Thyroid gland (tissue), 4 donors: ENCODE data around the gene WDPCP.
"Not testable (repeated sequence)": the region's sequence is repeated elsewhere in the genome, so short reads cannot be mapped to it uniquely, and the experiment has no call there.

ENCODE experiments used
- CTCF ChIP-seq, 6 experiments: fragments of 200-600 bp in 3 of 6; fragments of 450-650 bp in 3 of 6; sonication (generic) in 3 of 6; IDR thresholded peaks; one replicate each; pipeline ENCODE4 v1.5.1; 2016 to 2019; ENCODE audit warnings: antibody characterized with exemption in 6 of 6, mild to moderate bottlenecking in 2 of 6, inconsistent platforms in 1 of 6, moderate library complexity in 1 of 6
- POLR2A ChIP-seq, 2 donors: fragments of 450-650 bp; IDR thresholded peaks; one replicate each; pipeline ENCODE4 v1.6.1; 2017; ENCODE audit warnings: antibody characterized with exemption in 2 of 2, mild to moderate bottlenecking in 2 of 2, moderate library complexity in 1 of 2

GRCh38 chr2:63074399-63074798, 513.9 kb downstream of the WDPCP start:
- TF ChIP-seq CTCF, POLR2A (IDR thresholded peaks at IDR 0.05): not testable (repeated sequence)
